H9 (cell line): ENCODE results near the gene ATP13A3. TPM values are rescaled to one million over a fixed set of nuclear protein-coding genes. Genes with fewer than 3 reads are reported as not detected.
A peak's percentile ranks its signal among the peaks of the same experiment; 100 is the strongest.

ENCODE experiments used
- DNase-seq: peaks from one replicate; pipeline ENCODE4 v3.0.0-alpha.2; 2017
- H2AFZ ChIP-seq: one replicate; pipeline ENCODE4 v1.6.1; 2013; ENCODE audit warnings: mild to moderate bottlenecking, low read length, control low read depth, moderate library complexity
- H2AK5ac ChIP-seq: 2 replicates; pipeline ENCODE4 v1.6.1; 2013; ENCODE audit warnings: low read length, control low read depth, mixed read lengths; ENCODE audit not compliant: insufficient read length
- H2BK120ac ChIP-seq: one replicate; pipeline ENCODE4 v1.6.1; 2013; ENCODE audit warnings: low read depth, mild to moderate bottlenecking, low read length, control low read depth, inconsistent platforms; ENCODE audit not compliant: poor library complexity, severe bottlenecking
- H2BK12ac ChIP-seq: 2 replicates; pipeline ENCODE4 v1.6.1; 2013; ENCODE audit warnings: low read length, control low read depth, mixed read lengths, low read depth; ENCODE audit not compliant: insufficient read length
- H2BK15ac ChIP-seq: 2 replicates; pipeline ENCODE4 v1.6.1; 2013; ENCODE audit warnings: low read depth, low read length, control low read depth
- H2BK20ac ChIP-seq: one replicate; pipeline ENCODE4 v1.6.1; 2013; ENCODE audit warnings: low read depth, mild to moderate bottlenecking, low read length, control low read depth, inconsistent platforms; ENCODE audit not compliant: poor library complexity, severe bottlenecking
- H2BK5ac ChIP-seq: 2 replicates; pipeline ENCODE4 v1.6.1; 2013; ENCODE audit warnings: low read length, control low read depth, mixed read lengths; ENCODE audit not compliant: insufficient read length
- H3K14ac ChIP-seq: 2 replicates; pipeline ENCODE4 v1.6.1; 2013; ENCODE audit warnings: low read length, control low read depth; ENCODE audit not compliant: insufficient read depth
- H3K18ac ChIP-seq: 2 replicates; pipeline ENCODE4 v1.6.1; 2013; ENCODE audit warnings: low read depth, mild to moderate bottlenecking, mixed read lengths, low read length, control low read depth; ENCODE audit not compliant: insufficient read length
- H3K23ac ChIP-seq: 2 replicates; pipeline ENCODE4 v1.6.1; 2013; ENCODE audit warnings: low read length, control low read depth, mixed read lengths, low read depth; ENCODE audit not compliant: insufficient read length
- H3K23me2 ChIP-seq: 2 replicates; pipeline ENCODE4 v1.6.1; 2013; ENCODE audit warnings: low read depth, mild to moderate bottlenecking, mixed read lengths, low read length, control low read depth; ENCODE audit not compliant: insufficient read length, poor library complexity, severe bottlenecking
- H3K27ac ChIP-seq: 2 replicates; pipeline ENCODE4 v1.5.1; 2013; ENCODE audit warnings: low read length, control low read depth, mixed read lengths, low read depth; ENCODE audit not compliant: insufficient read length
- H3K27me3 ChIP-seq: 2 replicates; pipeline ENCODE4 v1.6.1; 2013; ENCODE audit warnings: low read length, control low read depth, inconsistent platforms; ENCODE audit not compliant: insufficient read depth
- H3K4ac ChIP-seq: 2 replicates; pipeline ENCODE4 v1.6.1; 2013; ENCODE audit warnings: low read depth, mild to moderate bottlenecking, control low read depth, inconsistent platforms, low read length, moderate library complexity
- H3K4me1 ChIP-seq: 2 replicates; pipeline ENCODE4 v1.6.1; 2013; ENCODE audit warnings: low read length, control low read depth, inconsistent platforms; ENCODE audit not compliant: insufficient read depth
- H3K4me2 ChIP-seq: 2 replicates; pipeline ENCODE4 v1.6.1; 2013; ENCODE audit warnings: low read length, control low read depth, mixed read lengths; ENCODE audit not compliant: insufficient read length, insufficient read depth
- H3K56ac ChIP-seq: 2 replicates; pipeline ENCODE4 v1.6.1; 2013; ENCODE audit warnings: low read depth, mild to moderate bottlenecking, mixed read lengths, low read length, control low read depth; ENCODE audit not compliant: insufficient read length
- H3K79me1 ChIP-seq: 2 replicates; pipeline ENCODE4 v1.6.1; 2013; ENCODE audit warnings: low read depth, mild to moderate bottlenecking, moderate library complexity, low read length, control low read depth, inconsistent platforms; ENCODE audit not compliant: insufficient read depth, poor library complexity, severe bottlenecking
- H3K79me2 ChIP-seq: 2 replicates; pipeline ENCODE4 v1.6.1; 2013; ENCODE audit warnings: low read length, control low read depth, inconsistent platforms; ENCODE audit not compliant: insufficient read depth
- H3K9ac ChIP-seq: 2 replicates; pipeline ENCODE4 v1.6.1; 2013; ENCODE audit warnings: low read length, control low read depth, mixed read lengths; ENCODE audit not compliant: insufficient read length; ENCODE audit errors: extremely low read depth
- H3K9me3 ChIP-seq: one replicate; pipeline ENCODE4 v1.6.1; 2013; ENCODE audit warnings: low read depth, low read length, inconsistent platforms; ENCODE audit not compliant: control insufficient read depth
- H3T11ph ChIP-seq: one replicate; pipeline ENCODE4 v1.6.1; 2013; ENCODE audit warnings: mild to moderate bottlenecking, low read length, control low read depth, inconsistent platforms
- H4K20me1 ChIP-seq: one replicate; pipeline ENCODE4 v1.6.1; 2013; ENCODE audit not compliant: control insufficient read depth, insufficient read length, insufficient read depth
- H4K5ac ChIP-seq: 2 replicates; pipeline ENCODE4 v1.6.1; 2013; ENCODE audit warnings: low read depth, mild to moderate bottlenecking, mixed read lengths, low read length, control low read depth; ENCODE audit not compliant: insufficient read length
- H4K8ac ChIP-seq: replicated peaks from 2 replicates; pipeline ENCODE4 v1.6.1; 2013; ENCODE audit warnings: low read length, control low read depth, mixed read lengths, low read depth; ENCODE audit not compliant: insufficient read length
- H4K91ac ChIP-seq: 2 replicates; pipeline ENCODE4 v1.6.1; 2013; ENCODE audit warnings: low read depth, mild to moderate bottlenecking, moderate library complexity, mixed read lengths, low read length, control low read depth; ENCODE audit not compliant: insufficient read length
- H3K27ac Mint-ChIP-seq, 3 experiments: 2 replicates in 2 of 3; 3 replicates in 1 of 3; pipeline ENCODE4 v1.8.0; 2020 to 2021; ENCODE audit warnings: mixed read lengths in 3 of 3, mild to moderate bottlenecking in 1 of 3, moderate library complexity in 1 of 3
- H3K27me3 Mint-ChIP-seq: 2 replicates; pipeline ENCODE4 v1.8.0; 2021; ENCODE audit warnings: low read depth, mild to moderate bottlenecking, moderate library complexity, mixed read lengths
- H3K36me3 Mint-ChIP-seq, 3 experiments: 2 replicates in 2 of 3; 3 replicates in 1 of 3; pipeline ENCODE4 v1.8.0; 2020 to 2021; ENCODE audit warnings: low read depth in 3 of 3, mixed read lengths in 3 of 3; ENCODE audit not compliant: insufficient read depth in 1 of 3
- H3K4me1 Mint-ChIP-seq, 2 experiments: 2 replicates each; pipeline ENCODE4 v1.8.0; 2020; ENCODE audit warnings: mixed read lengths in 2 of 2
- H3K4me3 Mint-ChIP-seq, 2 experiments: 2 replicates in 1 of 2; 3 replicates in 1 of 2; pipeline ENCODE4 v1.8.0; 2020 to 2021; ENCODE audit warnings: mild to moderate bottlenecking in 2 of 2, mixed read lengths in 2 of 2, moderate library complexity in 1 of 2
- H3K9me3 Mint-ChIP-seq, 2 experiments: 2 replicates in 1 of 2; 3 replicates in 1 of 2; pipeline ENCODE4 v1.8.0; 2020; ENCODE audit warnings: mild to moderate bottlenecking in 2 of 2, mixed read lengths in 2 of 2, moderate library complexity in 1 of 2
- WGBS: extraction: QIAGEN DNeasy Blood & Tissue Kit; methylation state at CpG from one replicate; pipeline ENCODE4 v1.1.7; 2013; ENCODE audit warnings: missing lambda C conversion rate, low lambda C conversion rate, mixed read lengths; ENCODE audit not compliant: insufficient read length; ENCODE audit errors: extremely low coverage; 5-methylcytosine and 5-hydroxymethylcytosine counted together
- total RNA-seq: library from RNA; stranded (reverse); gene quantifications from 2 replicates; pipeline ENCODE4 v1.2.1, GENCODE V29; 2021
- TF ChIP-seq, protein P1 (sequence below): fragments of 200-600 bp; sonication (generic); conservative IDR thresholded peaks from 3 replicates; pipeline ENCODE4 v1.8.0; 2021; ENCODE audit warnings: antibody characterized with exemption, mild to moderate bottlenecking

The ATP13A3 gene
- total RNA-seq, 1 experiment from 2014 or later: 78.5 TPM

DNA sequence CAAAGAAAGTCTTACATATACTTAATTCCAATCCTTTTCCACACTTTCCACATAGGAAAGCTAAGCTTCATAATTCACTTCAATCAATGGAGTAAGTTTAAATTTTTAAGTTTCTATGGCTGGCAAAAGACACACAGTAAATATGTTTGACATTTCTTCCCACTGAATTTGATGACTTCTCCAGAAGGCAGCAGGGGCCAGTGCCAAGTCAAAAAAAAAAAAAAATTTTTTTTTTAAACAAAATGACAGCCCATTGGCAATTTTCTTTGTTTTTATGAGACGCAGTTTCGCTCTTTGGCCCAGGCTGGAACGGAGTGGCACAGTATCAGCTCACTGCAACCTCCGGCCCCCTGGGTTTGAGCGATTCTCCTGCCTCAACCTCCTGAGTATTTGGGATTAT, 28.7 kb downstream of the ATP13A3 start:
- H3K27me3 Mint-ChIP-seq: no peaks in the 10 kb centered on the region
- H3K27ac Mint-ChIP-seq: no peak overlapping the region
- TF ChIP-seq, protein P1, sequence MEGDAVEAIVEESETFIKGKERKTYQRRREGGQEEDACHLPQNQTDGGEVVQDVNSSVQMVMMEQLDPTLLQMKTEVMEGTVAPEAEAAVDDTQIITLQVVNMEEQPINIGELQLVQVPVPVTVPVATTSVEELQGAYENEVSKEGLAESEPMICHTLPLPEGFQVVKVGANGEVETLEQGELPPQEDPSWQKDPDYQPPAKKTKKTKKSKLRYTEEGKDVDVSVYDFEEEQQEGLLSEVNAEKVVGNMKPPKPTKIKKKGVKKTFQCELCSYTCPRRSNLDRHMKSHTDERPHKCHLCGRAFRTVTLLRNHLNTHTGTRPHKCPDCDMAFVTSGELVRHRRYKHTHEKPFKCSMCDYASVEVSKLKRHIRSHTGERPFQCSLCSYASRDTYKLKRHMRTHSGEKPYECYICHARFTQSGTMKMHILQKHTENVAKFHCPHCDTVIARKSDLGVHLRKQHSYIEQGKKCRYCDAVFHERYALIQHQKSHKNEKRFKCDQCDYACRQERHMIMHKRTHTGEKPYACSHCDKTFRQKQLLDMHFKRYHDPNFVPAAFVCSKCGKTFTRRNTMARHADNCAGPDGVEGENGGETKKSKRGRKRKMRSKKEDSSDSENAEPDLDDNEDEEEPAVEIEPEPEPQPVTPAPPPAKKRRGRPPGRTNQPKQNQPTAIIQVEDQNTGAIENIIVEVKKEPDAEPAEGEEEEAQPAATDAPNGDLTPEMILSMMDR: 0 out of 3 replicates have a peak, but pooled peaks have one; percentile 12

More for the DNA sequence above, 28.7 kb downstream of the ATP13A3 start:
- Histone ChIP-seq H3K23ac (no peak overlapping the region), H3K18ac (no peak overlapping the region), H3K27me3 (no peaks in the 10 kb centered on the region), H4K91ac (no peak overlapping the region), H2BK20ac (no peak overlapping the region), H3K4me1 (no peaks in the 10 kb centered on the region), H2BK5ac (no peak overlapping the region), H3K27ac (no peak overlapping the region), H2AK5ac (no peak overlapping the region), H4K20me1 (no peaks in the 10 kb centered on the region), H3K9me3 (no peaks in the 10 kb centered on the region), H3K79me2 (no peaks in the 10 kb centered on the region; the same call in 1 of the 2 replicates), H4K5ac (no peak overlapping the region), H3T11ph (no peak overlapping the region), H2BK15ac (no peak overlapping the region), H2AFZ (no peak overlapping the region), H2BK120ac (no peak overlapping the region), H3K79me1 (no peaks in the 10 kb centered on the region), H3K4me2 (no peak overlapping the region), H3K9ac (no peak overlapping the region), H2BK12ac (no peak overlapping the region), H3K4ac (no peak overlapping the region), H4K8ac (no peak overlapping the region), H3K23me2 (no peaks in the 10 kb centered on the region), H3K14ac (no peak overlapping the region), H3K56ac (no peak overlapping the region)
- no CpG with 5 or more reads among the region's 5 CpGs for WGBS
- Mint-ChIP-seq H3K4me1 (no peaks in the 10 kb centered on the region), H3K9me3 (no peaks in the 10 kb centered on the region; a peak in 1 of 5 replicates), H3K4me3 (no peak overlapping the region), H3K36me3 (peaks cover 4 to 37% (median 32%) of the 10 kb centered on the region in 3 experiments; a peak in 5 of 7 replicates)
- DNase-seq: no peak
